Activated naive CD8-positive, alpha-beta T cell (primary cell): ENCODE results near the gene RBM46.

Experiments
- H3K27ac Mint-ChIP-seq: one replicate; pipeline ENCODE4 v1.8.0; 2021; ENCODE audit warnings: mixed read lengths
- H3K27me3 Mint-ChIP-seq: one replicate; pipeline ENCODE4 v1.8.0; 2021; ENCODE audit warnings: mixed read lengths
- H3K36me3 Mint-ChIP-seq: one replicate; pipeline ENCODE4 v1.8.0; 2021; ENCODE audit warnings: mixed read lengths
- H3K4me1 Mint-ChIP-seq: one replicate; pipeline ENCODE4 v1.8.0; 2021; ENCODE audit warnings: low read depth, mixed read lengths
- H3K4me3 Mint-ChIP-seq: one replicate; pipeline ENCODE4 v1.8.0; 2021; ENCODE audit warnings: mild to moderate bottlenecking, mixed read lengths
- H3K9me3 Mint-ChIP-seq: one replicate; pipeline ENCODE4 v1.8.0; 2021; ENCODE audit warnings: low read depth, mixed read lengths

RBM46 gene

GRCh38 chr4:154781126-154781982 lies at the start of gene RBM46:
RBM46 (plus strand) TSS chr4:154781272; CDS start chr4:154796753, 15,481 bp downstream.
- Mint-ChIP-seq H3K27ac (no peak within 1 kb of the TSS), H3K9me3 (no peaks in the 10 kb centered on the region), H3K36me3 (no peaks in the 10 kb centered on the region), H3K4me3 (no peak within 1 kb of the TSS), H3K27me3 (peaks cover 21% of the 10 kb centered on the region), H3K4me1 (no peaks in the 10 kb centered on the region)

- Mint-ChIP-seq H3K27me3 (peaks cover 15% of the 10 kb centered on the region), H3K27ac (no peak overlapping the region), H3K4me1 (no peaks in the 10 kb centered on the region), H3K4me3 (no peak overlapping the region), H3K36me3 (no peaks in the 10 kb centered on the region), H3K9me3 (no peaks in the 10 kb centered on the region)
Observed at GRCh38 chr4:154731756-154732155, 49.3 kb upstream of the RBM46 start.

GRCh38 chr4:154732669-154733068 lies 48.4 kb upstream of the RBM46 start:
- Mint-ChIP-seq H3K27me3 (peaks cover 15% of the 10 kb centered on the region), H3K9me3 (no peaks in the 10 kb centered on the region), H3K4me3 (no peak overlapping the region), H3K36me3 (no peaks in the 10 kb centered on the region), H3K4me1 (no peaks in the 10 kb centered on the region), H3K27ac (no peak overlapping the region)

GRCh38 chr4:154736770-154737169 lies 44.3 kb upstream of the RBM46 start:
- no peaks in the 10 kb centered on the region for H3K36me3 Mint-ChIP-seq
- H3K27ac Mint-ChIP-seq = no peak overlapping the region
- H3K4me3 Mint-ChIP-seq = no peak overlapping the region
- no peaks in the 10 kb centered on the region for H3K9me3 Mint-ChIP-seq
- H3K4me1 Mint-ChIP-seq = peaks cover under 1% of the 10 kb centered on the region
- H3K27me3 Mint-ChIP-seq = peaks cover 18% of the 10 kb centered on the region

- no peaks in the 10 kb centered on the region for H3K9me3 Mint-ChIP-seq
- H3K27me3 Mint-ChIP-seq = peaks cover 17% of the 10 kb centered on the region
- no peak overlapping the region for H3K27ac Mint-ChIP-seq
Observed at GRCh38 chr4:154738426-154738825, 42.6 kb upstream of the RBM46 start.

GRCh38 chr4:154739111-154739510 lies 42.0 kb upstream of the RBM46 start:
- Mint-ChIP-seq H3K4me3 (no peak overlapping the region), H3K27ac (no peak overlapping the region), H3K9me3 (no peaks in the 10 kb centered on the region), H3K36me3 (no peaks in the 10 kb centered on the region), H3K4me1 (peaks cover 13% of the 10 kb centered on the region), H3K27me3 (peaks cover 18% of the 10 kb centered on the region)

More at GRCh38 chr4:154738426-154738825, 42.6 kb upstream of the RBM46 start:
- no peak overlapping the region for H3K4me3 Mint-ChIP-seq
- peaks cover 9% of the 10 kb centered on the region for H3K4me1 Mint-ChIP-seq
- no peaks in the 10 kb centered on the region for H3K36me3 Mint-ChIP-seq

- H3K36me3 Mint-ChIP-seq = no peaks in the 10 kb centered on the region
- H3K4me3 Mint-ChIP-seq = no peak overlapping the region
- peaks cover 26% of the 10 kb centered on the region for H3K27me3 Mint-ChIP-seq
- H3K4me1 Mint-ChIP-seq = peaks cover 18% of the 10 kb centered on the region
- no peak overlapping the region for H3K27ac Mint-ChIP-seq
- no peaks in the 10 kb centered on the region for H3K9me3 Mint-ChIP-seq
Observed at GRCh38 chr4:154740462-154740861, 40.6 kb upstream of the RBM46 start.

- no peak overlapping the region for H3K4me3 Mint-ChIP-seq
- peaks cover 18% of the 10 kb centered on the region for H3K4me1 Mint-ChIP-seq
- H3K36me3 Mint-ChIP-seq = no peaks in the 10 kb centered on the region
- no peak overlapping the region for H3K27ac Mint-ChIP-seq
- H3K27me3 Mint-ChIP-seq = peaks cover 29% of the 10 kb centered on the region
- no peaks in the 10 kb centered on the region for H3K9me3 Mint-ChIP-seq
Observed at GRCh38 chr4:154741131-154741665, 39.9 kb upstream of the RBM46 start.

GRCh38 chr4:154741922-154742850 lies 38.9 kb upstream of the RBM46 start:
- no peaks in the 10 kb centered on the region for H3K9me3 Mint-ChIP-seq
- no peaks in the 10 kb centered on the region for H3K36me3 Mint-ChIP-seq
- peaks cover 18% of the 10 kb centered on the region for H3K4me1 Mint-ChIP-seq
- H3K4me3 Mint-ChIP-seq = peak overlapping the region; percentile 30
- peaks cover 35% of the 10 kb centered on the region for H3K27me3 Mint-ChIP-seq
- no peak overlapping the region for H3K27ac Mint-ChIP-seq

- H3K27me3 Mint-ChIP-seq = peaks cover 43% of the 10 kb centered on the region
Observed at GRCh38 chr4:154743683-154744340, 37.3 kb upstream of the RBM46 start, which contains the start of gene LRAT. LRAT (plus strand) TSS chr4:154744000; CDS start chr4:154744327, 327 bp downstream.

GRCh38 chr4:154744341-154744926 lies 36.6 kb upstream of the RBM46 start:
- Mint-ChIP-seq H3K27me3 (peaks cover 47% of the 10 kb centered on the region), H3K9me3 (no peaks in the 10 kb centered on the region), H3K36me3 (no peaks in the 10 kb centered on the region), H3K4me3 (peak overlapping the region; percentile 86), H3K27ac (no peak overlapping the region), H3K4me1 (peaks cover 18% of the 10 kb centered on the region)

More at GRCh38 chr4:154743683-154744340, 37.3 kb upstream of the RBM46 start, which contains the start of gene LRAT:
- Mint-ChIP-seq H3K27ac (no peak within 1 kb of the TSS), H3K4me1 (peaks cover 18% of the 10 kb centered on the region), H3K4me3 (peak within 1 kb of the TSS; percentile 86), H3K36me3 (no peaks in the 10 kb centered on the region), H3K9me3 (no peaks in the 10 kb centered on the region)

- Mint-ChIP-seq H3K9me3 (no peaks in the 10 kb centered on the region), H3K4me1 (no peaks in the 10 kb centered on the region), H3K4me3 (no peak overlapping the region), H3K27me3 (peaks cover 6% of the 10 kb centered on the region), H3K27ac (no peak overlapping the region), H3K36me3 (no peaks in the 10 kb centered on the region)
Observed at GRCh38 chr4:154757713-154758112, 23.4 kb upstream of the RBM46 start.

- H3K9me3 Mint-ChIP-seq = no peaks in the 10 kb centered on the region
Observed at GRCh38 chr4:154760895-154761294, 20.2 kb upstream of the RBM46 start.

GRCh38 chr4:154778264-154778663 lies 2.8 kb upstream of the RBM46 start:
- Mint-ChIP-seq H3K9me3 (no peaks in the 10 kb centered on the region), H3K27ac (no peak overlapping the region), H3K4me3 (no peak overlapping the region), H3K27me3 (peaks cover 19% of the 10 kb centered on the region), H3K36me3 (no peaks in the 10 kb centered on the region), H3K4me1 (no peaks in the 10 kb centered on the region)

More at GRCh38 chr4:154760895-154761294, 20.2 kb upstream of the RBM46 start:
- Mint-ChIP-seq H3K36me3 (no peaks in the 10 kb centered on the region), H3K4me1 (no peaks in the 10 kb centered on the region), H3K27me3 (peaks cover 10% of the 10 kb centered on the region), H3K4me3 (no peak overlapping the region), H3K27ac (no peak overlapping the region)
